HepG2 (cell line): ENCODE data around the gene TEDC2. TPM values are rescaled to one million over a fixed set of nuclear protein-coding genes. Genes with fewer than 3 reads are reported as not detected.

ENCODE experiments used
- AGO2 ChIP-seq: fragments of 200-400 bp; formaldehyde crosslinking; optimal IDR thresholded peaks from 2 replicates; pipeline ENCODE3; 2017; ENCODE audit warnings: mild to moderate bottlenecking, low read depth, low read length, moderate library complexity
- BRD4 ChIP-seq: sonication (generic); formaldehyde crosslinking; IDR thresholded peaks from 2 replicates; pipeline ENCODE4 v1.4.0; 2020; ENCODE audit warnings: missing genetic modification reagents
- ETV5 ChIP-seq: IDR thresholded peaks from 2 replicates; pipeline ENCODE4 v1.6.1; 2018; ENCODE audit warnings: missing biosample characterization, missing genetic modification reagents, inconsistent platforms, borderline replicate concordance
- HDAC2 ChIP-seq: sonication (generic); formaldehyde crosslinking; IDR thresholded peaks from 2 replicates; pipeline ENCODE4 v1.4.0; 2020; ENCODE audit warnings: missing genetic modification reagents
- HIC2 ChIP-seq: sonication (generic); formaldehyde crosslinking; IDR thresholded peaks from 2 replicates; pipeline ENCODE4 v1.9.0; 2022; ENCODE audit warnings: low read depth, missing genetic modification reagents
- HOXA5 ChIP-seq: sonication (generic); formaldehyde crosslinking; IDR thresholded peaks from 2 replicates; pipeline ENCODE4 v1.4.0; 2020; ENCODE audit warnings: missing genetic modification reagents
- KLF6 ChIP-seq: IDR thresholded peaks from 2 replicates; pipeline ENCODE4 v1.8.0; 2016; ENCODE audit warnings: missing biosample characterization, missing genetic modification reagents
- MAF1 ChIP-seq: sonication (generic); formaldehyde crosslinking; IDR thresholded peaks from 2 replicates; pipeline ENCODE4 v1.5.0; 2020; ENCODE audit warnings: missing genetic modification reagents, borderline replicate concordance
- MAFK ChIP-seq, 2 experiments: IDR thresholded peaks in 1 of 2; conservative IDR thresholded peaks in 1 of 2; 2 replicates each; pipeline ENCODE4 v1.6.1; 2011; ENCODE audit warnings: improper control_type of control experiment in 2 of 2, low read length in 2 of 2
- PHF20 ChIP-seq: sonication (generic); formaldehyde crosslinking; IDR thresholded peaks from 2 replicates; pipeline ENCODE4 v1.5.0; 2020; ENCODE audit warnings: mild to moderate bottlenecking, missing genetic modification reagents
- PHF21A ChIP-seq: sonication (generic); formaldehyde crosslinking; IDR thresholded peaks from 2 replicates; pipeline ENCODE4 v1.5.0; 2020; ENCODE audit warnings: mild to moderate bottlenecking, missing genetic modification reagents
- POLR2A ChIP-seq, 2 experiments: IDR thresholded peaks; 2 replicates each; pipeline ENCODE4 v1.6.1; 2011; ENCODE audit warnings: low read depth in 2 of 2, low read length in 2 of 2, mild to moderate bottlenecking in 1 of 2, moderate library complexity in 1 of 2; ENCODE audit not compliant: insufficient read depth in 1 of 2
- POLR2G ChIP-seq: fragments of 200-400 bp; formaldehyde crosslinking; IDR thresholded peaks from 2 replicates; pipeline ENCODE4 v1.6.1; 2018; ENCODE audit warnings: mild to moderate bottlenecking, low read depth, low read length, moderate library complexity
- REL ChIP-seq: sonication (generic); formaldehyde crosslinking; conservative IDR thresholded peaks from 2 replicates; pipeline ENCODE4 v1.8.0; 2022; ENCODE audit warnings: mild to moderate bottlenecking, missing genetic modification reagents, moderate library complexity
- RNF2 ChIP-seq: fragments of 450-650 bp; conservative IDR thresholded peaks from 2 replicates; pipeline ENCODE4 v1.6.1; 2016; ENCODE audit warnings: low read depth
- SAP130 ChIP-seq: IDR thresholded peaks from 2 replicates; pipeline ENCODE4 v1.6.1; 2016; ENCODE audit warnings: low read depth
- ZBTB7A ChIP-seq: sonication (generic); formaldehyde crosslinking; IDR thresholded peaks from 2 replicates; pipeline ENCODE4 v1.8.0; 2022; ENCODE audit warnings: mild to moderate bottlenecking, missing genetic modification reagents
- ZC3H13 ChIP-seq: sonication (generic); formaldehyde crosslinking; IDR thresholded peaks from 2 replicates; pipeline ENCODE4 v1.8.1; 2023; ENCODE audit warnings: mild to moderate bottlenecking, missing genetic modification reagents, moderate library complexity
- ZNF142 ChIP-seq: sonication (generic); formaldehyde crosslinking; IDR thresholded peaks from 2 replicates; pipeline ENCODE4 v1.4.0; 2020; ENCODE audit warnings: missing genetic modification reagents
- ZNF652 ChIP-seq: IDR thresholded peaks from 2 replicates; pipeline ENCODE4 v1.6.1; 2016; ENCODE audit warnings: low read depth, borderline replicate concordance
- ZNF776 ChIP-seq: sonication (generic); formaldehyde crosslinking; IDR thresholded peaks from 2 replicates; pipeline ENCODE4 v1.4.0; 2020; ENCODE audit warnings: mild to moderate bottlenecking, missing genetic modification reagents
- polyA plus RNA-seq, 8 experiments: library from polyadenylated mRNA; depleted of rRNA in 3 of 8; stranded (reverse) in 7 of 8; unstranded in 1 of 8; fragments of >200 nt; fragmentation: Illumina TruSeq in 4 of 8; extraction: Trizol in 4 of 8; gene quantifications; 2 replicates each; pipeline versions ENCODE4 v1.2.1 to v1.2.3, GENCODE V29; 2011 to 2016; ENCODE audit warnings: low read depth in 4 of 8, missing spikeins in 1 of 8, mixed read lengths in 1 of 8; ENCODE audit not compliant: insufficient read depth in 1 of 8
- total RNA-seq, 5 experiments: library from RNA; depleted of rRNA; stranded (reverse); fragments of >200 nt; fragmentation: Illumina TruSeq; extraction: Trizol; gene quantifications; 2 replicates each; pipeline ENCODE4 v1.2.3, GENCODE V29; 2016; ENCODE audit warnings: low read depth in 1 of 5

TEDC2 gene
- total and polyA plus RNA-seq, 2 of the 13 experiments (the other 11 are each of a cell fraction or from before 2014, with no cell fraction given), result 6.2 to 24.4 TPM

- TF ChIP-seq MAFK (conservative IDR thresholded peaks at IDR 0.05 in 1 of 2, IDR thresholded peaks at IDR 0.05 in 1 of 2; ENCODE audit: low read length in 2 of 2), result no peak
- TF ChIP-seq MAF1 (CRISPR knock-in tag), result no peak
- TF ChIP-seq POLR2G, result 0 out of 2 replicates have a peak, but pooled peaks have one; percentile 18
- TF ChIP-seq POLR2A (IDR thresholded peaks at IDR 0.05; ENCODE audit: insufficient read depth in 1 of 2, low read depth in 2 of 2, low read length in 2 of 2), result peak in 1 of 2 experiments; percentile 44; a peak in 1 of 4 replicates
- TF ChIP-seq PHF21A (CRISPR knock-in tag), result peak; percentile 51; the same call in 1 of the 2 replicates
- TF ChIP-seq ZC3H13 (CRISPR knock-in tag), result 0 out of 2 replicates have a peak, but pooled peaks have one; percentile 56
- peak; percentile 42; the same call in 1 of the 2 replicates for TF ChIP-seq SAP130 (CRISPR knock-in tag)
- peak; percentile 16; the same call in 1 of the 2 replicates for TF ChIP-seq HOXA5 (CRISPR knock-in tag)
- no peak for TF ChIP-seq ETV5 (CRISPR knock-in tag)
- 0 out of 2 replicates have a peak, but pooled peaks have one; percentile 27 for TF ChIP-seq BRD4
- 0 out of 2 replicates have a peak, but pooled peaks have one; percentile 41 for TF ChIP-seq RNF2
- TF ChIP-seq ZBTB7A (CRISPR knock-in tag), result no peak
- peak; percentile 67; the same call in 1 of the 2 replicates for TF ChIP-seq ZNF776 (CRISPR knock-in tag)
- TF ChIP-seq ZNF652 (CRISPR knock-in tag), result no peak
- 0 out of 2 replicates have a peak, but pooled peaks have one; percentile 28 for TF ChIP-seq PHF20 (CRISPR knock-in tag)
- TF ChIP-seq KLF6 (CRISPR knock-in tag), result 0 out of 2 replicates have a peak, but pooled peaks have one; percentile 17
- TF ChIP-seq AGO2, result peak; percentile 66
- no peak; the same call in 1 of the 2 replicates for TF ChIP-seq ZNF142 (CRISPR knock-in tag)
- TF ChIP-seq REL, result 0 out of 2 replicates have a peak, but pooled peaks have one; percentile 26
- 0 out of 2 replicates have a peak, but pooled peaks have one; percentile 18 for TF ChIP-seq HDAC2 (CRISPR knock-in tag)
- peak; percentile 23; the same call in 1 of the 2 replicates for TF ChIP-seq HIC2 (CRISPR knock-in tag)
Observed at GRCh38 chr16:2473999-2474876, 14.3 kb downstream of the TEDC2 start (continued).
